GDM1 (cell line): ENCODE results near the gene CSPG5.

Experiments used
- DNase-seq: peaks from one replicate; lab custom pipeline; 2025; lab: John Stamatoyannopoulos, UW

CSPG5 gene

GRCh38 chr3:47540281-47540680 lies 38.4 kb downstream of the CSPG5 start:
- no peak for DNase-seq

GRCh38 chr3:47536967-47537366 lies 41.7 kb downstream of the CSPG5 start:
- DNase-seq: no peak

DNA sequence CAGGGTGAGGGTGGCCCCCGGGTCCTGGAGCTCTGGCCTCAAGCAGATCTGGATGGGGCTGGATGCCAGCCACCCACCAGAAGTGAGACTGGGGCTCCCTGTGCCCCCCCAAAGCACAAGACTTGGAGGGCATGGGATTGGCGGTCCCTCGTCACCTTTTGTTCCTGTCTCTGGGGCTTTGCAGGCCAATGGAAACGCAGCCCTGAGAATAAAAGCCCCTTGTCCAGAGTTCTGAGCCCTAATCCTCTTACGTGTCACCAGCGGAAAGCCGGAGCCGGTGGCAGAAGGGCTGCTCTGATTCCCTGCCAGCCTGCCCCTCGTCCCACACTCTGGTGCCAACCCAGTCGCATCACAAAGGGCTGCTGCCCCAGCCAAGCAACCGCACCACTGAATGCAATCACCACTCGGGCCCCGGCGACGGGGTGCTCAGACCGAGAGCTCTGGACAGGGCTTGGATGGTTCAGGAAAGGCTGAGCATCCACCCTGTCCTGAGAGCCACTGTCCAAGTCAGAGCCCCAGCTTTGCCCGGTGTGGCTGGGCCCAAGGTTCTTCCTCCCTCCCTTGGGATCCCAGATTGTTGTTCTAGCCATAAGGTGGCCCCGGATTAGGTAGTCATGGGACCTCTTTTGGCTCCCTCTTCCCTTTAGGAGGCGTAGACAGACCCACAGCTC lies 42.3 kb downstream of the CSPG5 start:
- DNase-seq: no peak

GRCh38 chr3:47533996-47534454 lies 44.6 kb downstream of the CSPG5 start:
- DNase-seq: no peak

DNA sequence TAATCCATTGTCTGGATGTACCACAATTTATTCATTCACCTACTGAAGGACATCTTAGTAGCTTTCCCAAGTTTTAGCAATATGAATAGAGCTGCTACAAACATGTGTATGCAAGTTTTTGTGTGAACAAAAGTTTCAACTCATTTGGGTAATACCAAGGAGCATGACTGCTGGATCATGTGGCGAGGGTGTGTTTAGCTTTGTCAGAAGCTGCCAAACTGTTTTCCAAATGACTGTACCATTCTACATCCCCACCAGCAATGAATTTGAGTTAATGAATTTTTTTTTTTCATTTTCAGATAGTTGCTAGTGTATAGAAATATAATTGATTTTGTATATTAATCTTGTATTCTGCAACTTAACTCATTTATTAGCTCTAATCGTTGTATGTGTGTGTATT lies 45.2 kb downstream of the CSPG5 start:
- no peak for DNase-seq

DNA sequence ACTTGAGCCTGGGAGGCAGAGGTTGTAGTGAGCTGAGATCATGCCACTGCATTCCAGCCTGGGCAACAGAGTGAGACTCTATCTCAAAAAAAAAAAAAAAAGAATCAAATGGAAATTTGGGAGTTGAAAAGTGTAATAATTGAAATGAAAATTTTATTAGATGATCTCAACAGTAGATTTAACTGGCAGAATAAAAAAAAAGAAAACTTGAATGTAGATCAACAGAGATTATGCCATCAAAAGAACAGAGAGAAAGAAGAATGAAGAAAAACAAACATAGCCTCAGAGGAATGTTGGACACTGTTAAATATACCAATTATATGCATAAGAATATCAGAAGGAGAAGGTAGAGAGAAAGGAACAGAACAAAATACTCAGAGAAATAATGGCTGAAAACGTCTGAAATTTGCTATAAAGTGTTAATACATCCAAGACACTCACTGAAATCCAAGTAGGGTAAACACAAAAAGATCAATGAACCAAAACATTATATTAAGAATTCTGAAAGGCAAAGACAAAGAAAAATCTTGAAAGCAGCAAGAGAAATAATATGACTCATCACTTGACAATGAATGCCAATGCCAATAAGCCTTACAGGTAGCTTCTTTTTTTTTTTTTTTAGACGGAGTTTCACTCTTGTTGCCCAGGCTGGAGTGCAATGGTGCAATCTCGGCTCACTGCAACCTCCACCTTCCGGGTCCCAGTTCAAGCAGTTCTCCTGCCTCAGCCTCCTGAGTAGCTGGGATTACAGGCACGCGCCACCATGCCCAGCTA lies 50.5 kb downstream of the CSPG5 start:
- no peak for DNase-seq

GRCh38 chr3:47525617-47526016 lies 53.0 kb downstream of the CSPG5 start:
- DNase-seq: no peak

- DNase-seq: no peak
Observed at GRCh38 chr3:47523310-47524073, 55.2 kb downstream of the CSPG5 start.

- DNase-seq: peak; percentile 76
Observed at GRCh38 chr3:47522082-47522987, 56.3 kb downstream of the CSPG5 start.

DNA sequence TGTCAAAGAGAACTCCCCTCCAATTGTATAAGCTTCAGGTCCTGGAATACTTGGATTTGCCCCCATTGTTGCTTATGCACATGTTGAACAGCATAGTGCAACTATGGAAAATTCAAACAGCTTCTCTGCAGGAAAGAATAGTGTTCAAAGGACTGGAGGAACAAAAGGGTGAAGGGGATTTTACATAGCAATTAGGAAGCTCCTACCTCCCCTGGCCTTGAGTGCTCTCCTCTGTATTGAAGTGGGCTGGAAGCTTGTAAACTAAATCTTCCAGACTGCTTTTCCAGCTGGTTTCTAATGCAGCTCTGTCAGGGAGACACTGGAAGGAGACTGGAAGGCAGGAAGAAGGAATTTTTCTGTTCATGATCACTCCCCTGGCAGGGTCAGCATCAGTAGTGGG lies 57.9 kb downstream of the CSPG5 start:
- no peak for DNase-seq

DNA sequence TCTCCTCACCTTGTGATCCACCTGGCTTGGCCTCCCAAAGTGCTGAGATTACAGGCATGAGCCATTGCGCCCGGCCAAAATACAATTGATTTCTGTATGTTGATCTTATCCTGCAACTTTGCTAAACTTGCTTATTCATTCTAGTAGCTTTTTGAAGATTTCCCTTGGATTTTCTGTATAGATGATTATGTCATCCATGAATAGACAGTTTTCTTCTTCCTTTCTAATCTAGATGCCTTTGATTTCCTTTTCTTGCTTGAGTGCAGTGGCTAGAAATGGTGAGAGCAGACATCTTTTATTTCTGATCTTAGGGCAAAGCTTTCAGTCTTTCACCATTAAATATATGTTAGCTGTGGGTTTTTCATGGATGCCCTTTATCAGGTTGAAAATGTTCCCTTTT lies 60.7 kb downstream of the CSPG5 start:
- DNase-seq: no peak

GRCh38 chr3:47515864-47516319 lies 62.8 kb downstream of the CSPG5 start:
- DNase-seq: no peak

GRCh38 chr3:47515100-47515499 lies 63.6 kb downstream of the CSPG5 start:
- DNase-seq: no peak

DNA sequence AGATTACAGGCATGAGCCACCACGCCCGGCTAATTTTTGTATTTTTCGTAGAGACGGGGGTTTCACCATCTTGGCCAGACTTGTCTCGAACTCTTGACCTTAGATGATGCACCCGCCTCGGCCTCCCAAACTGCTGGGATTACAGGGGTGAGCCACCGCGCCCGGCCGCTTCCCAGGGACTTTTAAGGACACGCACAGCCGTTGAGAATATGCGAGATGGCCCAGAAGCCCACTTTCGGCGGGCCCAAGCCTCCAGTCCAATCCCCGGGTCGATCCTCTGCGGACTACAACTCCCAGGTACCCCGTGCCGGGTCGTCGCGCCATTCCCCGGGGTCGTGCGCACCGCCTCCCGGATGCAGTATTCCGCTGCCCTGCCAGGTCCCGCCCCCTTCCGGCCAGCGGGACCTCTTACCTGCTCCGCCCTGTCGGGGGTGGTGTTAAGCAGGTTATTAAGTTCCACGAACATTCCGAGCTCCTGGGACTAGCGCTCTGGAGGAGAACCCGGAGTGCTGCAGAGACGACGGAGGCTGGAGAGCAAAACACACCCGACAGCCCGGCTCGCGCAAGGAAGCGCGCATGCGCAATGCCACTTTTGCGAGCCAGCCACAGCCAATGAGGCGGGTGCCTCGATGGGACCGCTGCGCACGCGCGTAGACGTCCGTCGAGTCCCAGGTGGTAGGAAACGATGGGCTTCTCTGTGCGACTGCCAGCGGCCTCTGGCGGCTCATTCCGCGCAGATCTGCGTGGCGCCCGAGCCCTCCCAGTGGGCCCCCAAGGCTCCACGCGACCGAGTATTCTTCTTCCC lies 65.3 kb downstream of the CSPG5 start, which contains the start of gene ELP6:
Gene ELP6, minus strand, starts transcription at position 588 of the 805 bp plus-strand sequence. Its CDS starts 122 bp downstream, at position 466.
- peak; percentile 96 for DNase-seq

DNA sequence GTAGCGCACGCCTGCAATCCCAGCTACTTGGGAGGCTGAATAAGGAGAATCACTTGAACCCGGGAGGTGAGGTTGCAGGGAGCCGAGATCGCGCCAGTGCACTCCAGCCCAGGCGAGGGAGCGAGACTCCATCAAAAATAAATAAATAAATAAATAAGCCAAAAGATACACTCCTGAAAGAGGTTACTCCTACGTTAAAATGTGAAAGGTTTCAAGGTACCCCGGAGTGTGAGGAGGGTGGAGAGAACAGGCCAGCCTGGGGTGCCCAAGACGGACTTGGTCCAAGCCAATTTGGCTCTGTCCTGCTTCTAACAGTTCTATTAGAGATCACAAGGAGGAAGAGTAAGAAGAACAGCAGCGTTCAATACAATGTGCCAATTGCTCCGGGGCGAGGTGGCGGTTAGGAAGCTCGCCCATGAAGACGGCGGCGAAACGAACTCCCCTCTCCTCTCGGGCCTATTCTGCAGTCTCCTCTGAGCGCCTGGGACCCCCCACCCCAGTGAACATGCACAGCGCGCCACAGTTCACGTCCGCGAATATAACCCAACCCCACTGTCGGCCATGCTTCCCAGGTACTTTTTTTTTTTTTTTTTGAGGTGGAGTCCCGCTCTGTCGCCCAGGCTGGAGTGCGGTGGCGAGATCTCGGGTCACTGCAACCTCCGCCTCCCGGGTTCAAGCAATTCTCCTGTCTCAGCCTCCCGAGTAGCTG lies 66.1 kb downstream of the CSPG5 start:
- no peak for DNase-seq
